H9 (cell line): ENCODE data around the gene SYNC. TPM values are rescaled to one million over a fixed set of nuclear protein-coding genes. Genes with fewer than 3 reads are reported as not detected.

Experiments used
- DNase-seq: peaks from one replicate; pipeline ENCODE4 v3.0.0-alpha.2; 2017
- H2AFZ ChIP-seq: one replicate; pipeline ENCODE4 v1.6.1; 2013; ENCODE audit warnings: mild to moderate bottlenecking, low read length, control low read depth, moderate library complexity
- H2AK5ac ChIP-seq: 2 replicates; pipeline ENCODE4 v1.6.1; 2013; ENCODE audit warnings: low read length, control low read depth, mixed read lengths; ENCODE audit not compliant: insufficient read length
- H2BK120ac ChIP-seq: one replicate; pipeline ENCODE4 v1.6.1; 2013; ENCODE audit warnings: low read depth, mild to moderate bottlenecking, low read length, control low read depth, inconsistent platforms; ENCODE audit not compliant: poor library complexity, severe bottlenecking
- H2BK12ac ChIP-seq: 2 replicates; pipeline ENCODE4 v1.6.1; 2013; ENCODE audit warnings: low read length, control low read depth, mixed read lengths, low read depth; ENCODE audit not compliant: insufficient read length
- H2BK15ac ChIP-seq: 2 replicates; pipeline ENCODE4 v1.6.1; 2013; ENCODE audit warnings: low read depth, low read length, control low read depth
- H2BK20ac ChIP-seq: one replicate; pipeline ENCODE4 v1.6.1; 2013; ENCODE audit warnings: low read depth, mild to moderate bottlenecking, low read length, control low read depth, inconsistent platforms; ENCODE audit not compliant: poor library complexity, severe bottlenecking
- H2BK5ac ChIP-seq: 2 replicates; pipeline ENCODE4 v1.6.1; 2013; ENCODE audit warnings: low read length, control low read depth, mixed read lengths; ENCODE audit not compliant: insufficient read length
- H3K14ac ChIP-seq: 2 replicates; pipeline ENCODE4 v1.6.1; 2013; ENCODE audit warnings: low read length, control low read depth; ENCODE audit not compliant: insufficient read depth
- H3K18ac ChIP-seq: 2 replicates; pipeline ENCODE4 v1.6.1; 2013; ENCODE audit warnings: low read depth, mild to moderate bottlenecking, mixed read lengths, low read length, control low read depth; ENCODE audit not compliant: insufficient read length
- H3K23ac ChIP-seq: 2 replicates; pipeline ENCODE4 v1.6.1; 2013; ENCODE audit warnings: low read length, control low read depth, mixed read lengths, low read depth; ENCODE audit not compliant: insufficient read length
- H3K23me2 ChIP-seq: 2 replicates; pipeline ENCODE4 v1.6.1; 2013; ENCODE audit warnings: low read depth, mild to moderate bottlenecking, mixed read lengths, low read length, control low read depth; ENCODE audit not compliant: insufficient read length, poor library complexity, severe bottlenecking
- H3K27ac ChIP-seq: 2 replicates; pipeline ENCODE4 v1.5.1; 2013; ENCODE audit warnings: low read length, control low read depth, mixed read lengths, low read depth; ENCODE audit not compliant: insufficient read length
- H3K27me3 ChIP-seq: 2 replicates; pipeline ENCODE4 v1.6.1; 2013; ENCODE audit warnings: low read length, control low read depth, inconsistent platforms; ENCODE audit not compliant: insufficient read depth
- H3K4ac ChIP-seq: 2 replicates; pipeline ENCODE4 v1.6.1; 2013; ENCODE audit warnings: low read depth, mild to moderate bottlenecking, control low read depth, inconsistent platforms, low read length, moderate library complexity
- H3K4me1 ChIP-seq: 2 replicates; pipeline ENCODE4 v1.6.1; 2013; ENCODE audit warnings: low read length, control low read depth, inconsistent platforms; ENCODE audit not compliant: insufficient read depth
- H3K4me2 ChIP-seq: 2 replicates; pipeline ENCODE4 v1.6.1; 2013; ENCODE audit warnings: low read length, control low read depth, mixed read lengths; ENCODE audit not compliant: insufficient read length, insufficient read depth
- H3K56ac ChIP-seq: 2 replicates; pipeline ENCODE4 v1.6.1; 2013; ENCODE audit warnings: low read depth, mild to moderate bottlenecking, mixed read lengths, low read length, control low read depth; ENCODE audit not compliant: insufficient read length
- H3K79me1 ChIP-seq: 2 replicates; pipeline ENCODE4 v1.6.1; 2013; ENCODE audit warnings: low read depth, mild to moderate bottlenecking, moderate library complexity, low read length, control low read depth, inconsistent platforms; ENCODE audit not compliant: insufficient read depth, poor library complexity, severe bottlenecking
- H3K79me2 ChIP-seq: 2 replicates; pipeline ENCODE4 v1.6.1; 2013; ENCODE audit warnings: low read length, control low read depth, inconsistent platforms; ENCODE audit not compliant: insufficient read depth
- H3K9ac ChIP-seq: 2 replicates; pipeline ENCODE4 v1.6.1; 2013; ENCODE audit warnings: low read length, control low read depth, mixed read lengths; ENCODE audit not compliant: insufficient read length; ENCODE audit errors: extremely low read depth
- H3K9me3 ChIP-seq: one replicate; pipeline ENCODE4 v1.6.1; 2013; ENCODE audit warnings: low read depth, low read length, inconsistent platforms; ENCODE audit not compliant: control insufficient read depth
- H3T11ph ChIP-seq: one replicate; pipeline ENCODE4 v1.6.1; 2013; ENCODE audit warnings: mild to moderate bottlenecking, low read length, control low read depth, inconsistent platforms
- H4K20me1 ChIP-seq: one replicate; pipeline ENCODE4 v1.6.1; 2013; ENCODE audit not compliant: control insufficient read depth, insufficient read length, insufficient read depth
- H4K5ac ChIP-seq: 2 replicates; pipeline ENCODE4 v1.6.1; 2013; ENCODE audit warnings: low read depth, mild to moderate bottlenecking, mixed read lengths, low read length, control low read depth; ENCODE audit not compliant: insufficient read length
- H4K8ac ChIP-seq: replicated peaks from 2 replicates; pipeline ENCODE4 v1.6.1; 2013; ENCODE audit warnings: low read length, control low read depth, mixed read lengths, low read depth; ENCODE audit not compliant: insufficient read length
- H4K91ac ChIP-seq: 2 replicates; pipeline ENCODE4 v1.6.1; 2013; ENCODE audit warnings: low read depth, mild to moderate bottlenecking, moderate library complexity, mixed read lengths, low read length, control low read depth; ENCODE audit not compliant: insufficient read length
- H3K27ac Mint-ChIP-seq, 3 experiments: 2 replicates in 2 of 3; 3 replicates in 1 of 3; pipeline ENCODE4 v1.8.0; 2020 to 2021; ENCODE audit warnings: mixed read lengths in 3 of 3, mild to moderate bottlenecking in 1 of 3, moderate library complexity in 1 of 3
- H3K27me3 Mint-ChIP-seq: 2 replicates; pipeline ENCODE4 v1.8.0; 2021; ENCODE audit warnings: low read depth, mild to moderate bottlenecking, moderate library complexity, mixed read lengths
- H3K36me3 Mint-ChIP-seq, 3 experiments: 2 replicates in 2 of 3; 3 replicates in 1 of 3; pipeline ENCODE4 v1.8.0; 2020 to 2021; ENCODE audit warnings: low read depth in 3 of 3, mixed read lengths in 3 of 3; ENCODE audit not compliant: insufficient read depth in 1 of 3
- H3K4me1 Mint-ChIP-seq, 2 experiments: 2 replicates each; pipeline ENCODE4 v1.8.0; 2020; ENCODE audit warnings: mixed read lengths in 2 of 2
- H3K4me3 Mint-ChIP-seq, 2 experiments: 2 replicates in 1 of 2; 3 replicates in 1 of 2; pipeline ENCODE4 v1.8.0; 2020 to 2021; ENCODE audit warnings: mild to moderate bottlenecking in 2 of 2, mixed read lengths in 2 of 2, moderate library complexity in 1 of 2
- H3K9me3 Mint-ChIP-seq, 2 experiments: 2 replicates in 1 of 2; 3 replicates in 1 of 2; pipeline ENCODE4 v1.8.0; 2020; ENCODE audit warnings: mild to moderate bottlenecking in 2 of 2, mixed read lengths in 2 of 2, moderate library complexity in 1 of 2
- WGBS: extraction: QIAGEN DNeasy Blood & Tissue Kit; methylation state at CpG from one replicate; pipeline ENCODE4 v1.1.7; 2013; ENCODE audit warnings: missing lambda C conversion rate, low lambda C conversion rate, mixed read lengths; ENCODE audit not compliant: insufficient read length; ENCODE audit errors: extremely low coverage; 5-methylcytosine and 5-hydroxymethylcytosine counted together
- total RNA-seq: library from RNA; stranded (reverse); gene quantifications from 2 replicates; pipeline ENCODE4 v1.2.1, GENCODE V29; 2021
- TF ChIP-seq, protein P1 (sequence below): fragments of 200-600 bp; sonication (generic); conservative IDR thresholded peaks from 3 replicates; pipeline ENCODE4 v1.8.0; 2021; ENCODE audit warnings: antibody characterized with exemption, mild to moderate bottlenecking

The SYNC gene
- total RNA-seq, 1 experiment from 2014 or later = 0.15 TPM

DNA sequence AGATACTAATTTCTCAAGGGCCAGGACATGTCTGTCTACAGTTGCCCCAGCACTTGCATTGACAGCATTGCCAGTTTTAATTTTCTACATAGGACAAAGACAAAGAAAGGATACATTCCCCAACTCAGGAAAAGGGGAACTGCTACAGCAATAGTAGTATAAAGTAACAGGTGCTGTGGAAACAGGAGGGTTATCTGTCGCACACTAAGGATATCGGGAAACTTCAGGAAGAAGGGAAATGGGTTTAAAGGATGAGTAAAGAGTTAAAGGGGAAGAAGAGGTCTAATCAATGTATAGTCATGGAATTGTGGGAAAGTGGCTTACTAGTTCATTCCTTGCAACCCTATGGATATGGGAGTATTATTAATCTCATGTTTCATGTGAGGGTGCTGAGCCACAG is 16.2 kb downstream of the SYNC start:
- Mint-ChIP-seq H3K4me1 (no peaks in the 10 kb centered on the region), H3K4me3 (no peak overlapping the region), H3K9me3 (no peaks in the 10 kb centered on the region), H3K27me3 (no peaks in the 10 kb centered on the region), H3K36me3 (peaks cover 14 to 40% (median 37%) of the 10 kb centered on the region in 3 experiments), H3K27ac (peak overlapping the region in 1 of 3 experiments; percentile 9; a peak in 1 of 7 replicates)
- no peaks in the 10 kb centered on the region for H3K4me1 ChIP-seq
- H2BK20ac ChIP-seq = no peak overlapping the region
- H3K9ac ChIP-seq = no peak overlapping the region
- H2BK120ac ChIP-seq = no peak overlapping the region
- H2BK12ac ChIP-seq = no peak overlapping the region
- H4K8ac ChIP-seq = no peak overlapping the region
- no CpG with 5 or more reads among the region's 2 CpGs for WGBS
- no peak overlapping the region for H2AFZ ChIP-seq
- H3K27ac ChIP-seq = no peak overlapping the region
- H3K9me3 ChIP-seq = no peaks in the 10 kb centered on the region
- no peak overlapping the region for H2AK5ac ChIP-seq
- no peaks in the 10 kb centered on the region for H3K23me2 ChIP-seq
- no peaks in the 10 kb centered on the region for H3K79me2 ChIP-seq
- no peak overlapping the region for H3K56ac ChIP-seq
- no peak overlapping the region for H3K14ac ChIP-seq
- no peaks in the 10 kb centered on the region for H3K27me3 ChIP-seq
- H3K4me2 ChIP-seq = no peak overlapping the region
- no peak for DNase-seq
- no peak overlapping the region for H2BK5ac ChIP-seq
- no peak overlapping the region for H4K91ac ChIP-seq
- H3K79me1 ChIP-seq = no peaks in the 10 kb centered on the region
- TF ChIP-seq, protein P1, sequence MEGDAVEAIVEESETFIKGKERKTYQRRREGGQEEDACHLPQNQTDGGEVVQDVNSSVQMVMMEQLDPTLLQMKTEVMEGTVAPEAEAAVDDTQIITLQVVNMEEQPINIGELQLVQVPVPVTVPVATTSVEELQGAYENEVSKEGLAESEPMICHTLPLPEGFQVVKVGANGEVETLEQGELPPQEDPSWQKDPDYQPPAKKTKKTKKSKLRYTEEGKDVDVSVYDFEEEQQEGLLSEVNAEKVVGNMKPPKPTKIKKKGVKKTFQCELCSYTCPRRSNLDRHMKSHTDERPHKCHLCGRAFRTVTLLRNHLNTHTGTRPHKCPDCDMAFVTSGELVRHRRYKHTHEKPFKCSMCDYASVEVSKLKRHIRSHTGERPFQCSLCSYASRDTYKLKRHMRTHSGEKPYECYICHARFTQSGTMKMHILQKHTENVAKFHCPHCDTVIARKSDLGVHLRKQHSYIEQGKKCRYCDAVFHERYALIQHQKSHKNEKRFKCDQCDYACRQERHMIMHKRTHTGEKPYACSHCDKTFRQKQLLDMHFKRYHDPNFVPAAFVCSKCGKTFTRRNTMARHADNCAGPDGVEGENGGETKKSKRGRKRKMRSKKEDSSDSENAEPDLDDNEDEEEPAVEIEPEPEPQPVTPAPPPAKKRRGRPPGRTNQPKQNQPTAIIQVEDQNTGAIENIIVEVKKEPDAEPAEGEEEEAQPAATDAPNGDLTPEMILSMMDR = no peak
- no peak overlapping the region for H3T11ph ChIP-seq
- no peak overlapping the region for H4K5ac ChIP-seq
- H2BK15ac ChIP-seq = no peak overlapping the region
- no peak overlapping the region for H3K4ac ChIP-seq
- no peak overlapping the region for H3K23ac ChIP-seq
- no peak overlapping the region for H3K18ac ChIP-seq
- H4K20me1 ChIP-seq = no peaks in the 10 kb centered on the region
